Colonic mucosa (tissue), 4 donors: ENCODE measurements around the gene SHISA5. TPM values are rescaled to one million over a fixed set of nuclear protein-coding genes. Genes with fewer than 3 reads are reported as not detected.

Source experiments
- DNase-seq: peaks from one replicate; pipeline ENCODE4 v3.0.0-alpha.2; 2020
- H3K27ac ChIP-seq: fragments of 200-600 bp; one replicate; pipeline ENCODE4 v1.8.0; 2021
- H3K27me3 ChIP-seq: fragments of 200-600 bp; one replicate; pipeline ENCODE4 v1.8.0; 2021
- H3K36me3 ChIP-seq: fragments of 200-600 bp; one replicate; pipeline ENCODE4 v1.8.0; 2021
- H3K4me1 ChIP-seq: fragments of 200-600 bp; one replicate; pipeline ENCODE4 v1.8.0; 2021; ENCODE audit warnings: mild to moderate bottlenecking
- H3K4me3 ChIP-seq: fragments of 200-600 bp; one replicate; pipeline ENCODE4 v1.8.0; 2021
- H3K9ac ChIP-seq, 2 donors: one replicate each; pipeline ENCODE4 v1.7.0; 2013; ENCODE audit warnings: control low read depth in 2 of 2, low read depth in 2 of 2, low read length in 2 of 2
- H3K9me3 ChIP-seq: fragments of 200-600 bp; one replicate; pipeline ENCODE4 v1.8.0; 2021
- CTCF ChIP-seq: fragments of 200-600 bp; IDR thresholded peaks from one replicate; pipeline ENCODE4 v1.8.0; 2022; ENCODE audit warnings: antibody characterized with exemption, mild to moderate bottlenecking
- intact Hi-C: fragments of 100-400 bp; cut with DNase I; formaldehyde crosslinking; loops from one replicate; pipeline ENCODE4 v1.14.1; 2022
- total RNA-seq, 2 donors: library from RNA; stranded (reverse); fragmentation: NEBNext Ultra II Directional in 1 of 2; extraction: Animal tissue kit (Norgen Biotek cat#: 25700) in 1 of 2; gene quantifications; one replicate each; pipeline ENCODE4 v1.2.1, GENCODE V29; 2021
- donor health status: healthy.
- donor health status: DM: no; HTN: no; CAD: no.
- donor health status: DM: no; HTN: no; CAD: no.

Gene SHISA5
- total RNA-seq, 2 donors from 2014 or later: 115 to 123 TPM

- no peaks in the 10 kb centered on the region for H3K27me3 ChIP-seq
- peak overlapping the region; percentile 73 for H3K4me3 ChIP-seq
- peak overlapping the region; percentile 61 to 89 for H3K9ac ChIP-seq
- H3K27ac ChIP-seq: peak overlapping the region; percentile 89
- H3K4me1 ChIP-seq: peaks cover 18% of the 10 kb centered on the region
- intact Hi-C loops: no loop called here
- no peaks in the 10 kb centered on the region for H3K36me3 ChIP-seq
- DNase-seq: no peak
- no peak for TF ChIP-seq CTCF
- no peaks in the 10 kb centered on the region for H3K9me3 ChIP-seq
These were observed 75.8 kb downstream of the SHISA5 start for GRCh38 chr3:48428088-48428571.

- Histone ChIP-seq H3K9me3 (no peaks in the 10 kb centered on the region), H3K9ac (peak overlapping the region; percentile 61 to 89), H3K27me3 (no peaks in the 10 kb centered on the region), H3K4me3 (peak overlapping the region; percentile 73), H3K27ac (peak overlapping the region; percentile 89), H3K4me1 (peaks cover 16% of the 10 kb centered on the region), H3K36me3 (no peaks in the 10 kb centered on the region)
- intact Hi-C loops: no loop called here
- DNase-seq: peak; percentile 48
- no peak for TF ChIP-seq CTCF
These were observed 76.4 kb downstream of the SHISA5 start for GRCh38 chr3:48427630-48427962.

- H3K27me3 ChIP-seq: no peaks in the 10 kb centered on the region
- no peaks in the 10 kb centered on the region for H3K36me3 ChIP-seq
- H3K9me3 ChIP-seq: no peaks in the 10 kb centered on the region
- DNase-seq: no peak
- intact Hi-C loops: no loop called here
- peak overlapping the region; percentile 61 to 89 for H3K9ac ChIP-seq
- H3K4me3 ChIP-seq: peak overlapping the region; percentile 73
- H3K27ac ChIP-seq: no peak overlapping the region
- no peak for TF ChIP-seq CTCF
- H3K4me1 ChIP-seq: peaks cover 16% of the 10 kb centered on the region
These were observed 76.9 kb downstream of the SHISA5 start for GRCh38 chr3:48426944-48427629.

GRCh38 chr3:48426401-48426909 is 77.5 kb downstream of the SHISA5 start:
- no peak overlapping the region for H3K4me3 ChIP-seq
- no peaks in the 10 kb centered on the region for H3K9me3 ChIP-seq
- H3K36me3 ChIP-seq: no peaks in the 10 kb centered on the region
- no peaks in the 10 kb centered on the region for H3K27me3 ChIP-seq
- H3K9ac ChIP-seq: peak overlapping the region in 1 of 2 donors; percentile 89
- intact Hi-C loops: no loop called here
- DNase-seq: no peak
- H3K27ac ChIP-seq: no peak overlapping the region
- peaks cover 16% of the 10 kb centered on the region for H3K4me1 ChIP-seq
- no peak for TF ChIP-seq CTCF

- Histone ChIP-seq H3K4me3 (no peak overlapping the region), H3K27me3 (no peaks in the 10 kb centered on the region), H3K4me1 (peaks cover 14% of the 10 kb centered on the region), H3K27ac (no peak overlapping the region), H3K36me3 (no peaks in the 10 kb centered on the region), H3K9me3 (no peaks in the 10 kb centered on the region), H3K9ac (peak overlapping the region in 1 of 2 donors; percentile 18)
- TF ChIP-seq CTCF: no peak
- no peak for DNase-seq
- intact Hi-C loops: no loop called here
These were observed 78.6 kb downstream of the SHISA5 start for GRCh38 chr3:48425281-48425812.
